Breast epithelium (tissue), 4 donors: Measurements from ENCODE around the gene MPG. TPM values are rescaled to one million over a fixed set of nuclear protein-coding genes. Genes with fewer than 3 reads are reported as not detected.

Source experiments
- DNase-seq, 2 donors: peaks; one replicate each; pipeline ENCODE4 v3.0.0-alpha.2; 2019; ENCODE audit warnings: low spot score in 2 of 2
- H3K27ac ChIP-seq, 2 donors: fragments of 200-600 bp; sonication (generic) in 1 of 2; one replicate each; pipeline ENCODE4 v1.5.1; 2016 to 2019; ENCODE audit warnings: mild to moderate bottlenecking in 1 of 2
- H3K27me3 ChIP-seq, 2 donors: fragments of 200-600 bp; sonication (generic) in 1 of 2; one replicate each; pipeline versions ENCODE4 v1.5.1 to v1.6.0; 2017 to 2019; ENCODE audit warnings: control low read depth in 1 of 2, mild to moderate bottlenecking in 1 of 2
- H3K36me3 ChIP-seq: fragments of 200-600 bp; one replicate; pipeline ENCODE4 v1.5.1; 2019
- H3K4me1 ChIP-seq, 2 donors: fragments of 200-600 bp; sonication (generic); one replicate each; pipeline ENCODE4 v1.5.1; 2016 to 2019; ENCODE audit warnings: control low read depth in 1 of 2
- H3K4me3 ChIP-seq, 3 donors: fragments of 200-600 bp; sonication (generic); 1 replicate in 2 of 3; 2 replicates in 1 of 3; pipeline ENCODE4 v1.5.1; 2016 to 2019; ENCODE audit warnings: mild to moderate bottlenecking in 3 of 3, moderate library complexity in 2 of 3
- H3K9me3 ChIP-seq, 2 donors: fragments of 200-600 bp; sonication (generic) in 1 of 2; one replicate each; pipeline ENCODE4 v1.5.1; 2016 to 2019; ENCODE audit warnings: control low read depth in 1 of 2
- CTCF ChIP-seq, 3 donors: fragments of 450-650 bp; IDR thresholded peaks; one replicate each; pipeline ENCODE4 v1.5.1; 2016 to 2017; ENCODE audit warnings: antibody characterized with exemption in 3 of 3, mild to moderate bottlenecking in 3 of 3, moderate library complexity in 3 of 3
- POLR2A ChIP-seq: fragments of 450-650 bp; IDR thresholded peaks from one replicate; pipeline ENCODE4 v1.6.1; 2016; ENCODE audit warnings: antibody characterized with exemption, mild to moderate bottlenecking, moderate library complexity
- POLR2AphosphoS5 ChIP-seq, 3 donors: sonication (generic); formaldehyde crosslinking; IDR thresholded peaks; one replicate each; pipeline ENCODE4 v1.6.1; 2017; ENCODE audit warnings: antibody characterized with exemption in 3 of 3
- intact Hi-C: fragments of 100-400 bp; cut with DNase I; formaldehyde crosslinking; loops from one replicate; pipeline ENCODE4 v1.15.1; 2023; ENCODE audit warnings: low total_unique reads
- total RNA-seq, 3 donors: library from RNA; depleted of rRNA; stranded (reverse); fragments of >200 nt; gene quantifications; one replicate each; pipeline ENCODE4 v1.1.0, GENCODE V29; 2016

The MPG gene
- total RNA-seq, 3 donors from 2014 or later, result 86.9 to 112 (median 89.1) TPM

GRCh38 chr16:57711-58110 lies 20.3 kb upstream of the MPG start:
- no peak for DNase-seq
- Histone ChIP-seq H3K36me3 (peaks cover 12% of the 10 kb centered on the region), H3K27ac (no peak overlapping the region), H3K4me3 (no peak overlapping the region), H3K27me3 (no peaks in the 10 kb centered on the region), H3K4me1 (no peaks in the 10 kb centered on the region), H3K9me3 (no peaks in the 10 kb centered on the region)
- intact Hi-C loops, result no loop called here
- TF ChIP-seq POLR2AphosphoS5 (IDR thresholded peaks at IDR 0.05), result no peak
- no peak for TF ChIP-seq CTCF (IDR thresholded peaks at IDR 0.05)
- no peak for TF ChIP-seq POLR2A

GRCh38 chr16:58491-59439 lies 19.3 kb upstream of the MPG start:
- intact Hi-C loops, result no loop called here
- Histone ChIP-seq H3K4me1 (no peaks in the 10 kb centered on the region), H3K27me3 (no peaks in the 10 kb centered on the region), H3K36me3 (peaks cover 12% of the 10 kb centered on the region), H3K9me3 (no peaks in the 10 kb centered on the region), H3K4me3 (no peak overlapping the region), H3K27ac (no peak overlapping the region)
- no peak for TF ChIP-seq POLR2AphosphoS5 (IDR thresholded peaks at IDR 0.05)
- TF ChIP-seq POLR2A, result no peak
- no peak for TF ChIP-seq CTCF (IDR thresholded peaks at IDR 0.05)
- no peak for DNase-seq

GRCh38 chr16:59440-60059 lies 18.5 kb upstream of the MPG start:
- H3K4me1 ChIP-seq, result no peaks in the 10 kb centered on the region
- H3K4me3 ChIP-seq, result no peak overlapping the region
- intact Hi-C loops, result no loop called here
- peaks cover 12% of the 10 kb centered on the region for H3K36me3 ChIP-seq
- H3K9me3 ChIP-seq, result no peaks in the 10 kb centered on the region
- H3K27me3 ChIP-seq, result no peaks in the 10 kb centered on the region
- no peak for TF ChIP-seq CTCF (IDR thresholded peaks at IDR 0.05)
- no peak for TF ChIP-seq POLR2AphosphoS5 (IDR thresholded peaks at IDR 0.05)
- TF ChIP-seq POLR2A, result no peak
- no peak for DNase-seq
- H3K27ac ChIP-seq, result no peak overlapping the region

GRCh38 chr16:60166-60565 lies 17.9 kb upstream of the MPG start:
- H3K9me3 ChIP-seq, result no peaks in the 10 kb centered on the region
- no peaks in the 10 kb centered on the region for H3K27me3 ChIP-seq
- H3K36me3 ChIP-seq, result peaks cover 12% of the 10 kb centered on the region
- no peak overlapping the region for H3K4me3 ChIP-seq
- DNase-seq, result no peak
- TF ChIP-seq POLR2AphosphoS5 (IDR thresholded peaks at IDR 0.05), result no peak
- TF ChIP-seq CTCF (IDR thresholded peaks at IDR 0.05), result no peak
- no peak for TF ChIP-seq POLR2A
- H3K27ac ChIP-seq, result no peak overlapping the region
- intact Hi-C loops, result no loop called here
- peaks cover 0 to 5% of the 10 kb centered on the region in 2 donors for H3K4me1 ChIP-seq
